HG02981 (cell line): ENCODE data around the gene FOLR1.
"Not testable (repeated sequence)": the region's sequence is repeated elsewhere in the genome, so short reads cannot be mapped to it uniquely, and the experiment has no call there.

Experiments
- ATAC-seq: cut with Tn5 transposase; IDR thresholded peaks from one replicate; pipeline ENCODE4 v1.9.1; 2021; ENCODE audit warnings: mild to moderate bottlenecking, moderate library complexity; ENCODE audit not compliant: unreplicated experiment

FOLR1 gene

GRCh38 chr11:72191961-72192381 lies at the start of gene FOLR1:
FOLR1 (plus strand) TSS chr11:72192140; CDS start chr11:72192174, 34 bp downstream.
- ATAC-seq = no peak

- not testable (repeated sequence) for ATAC-seq
These were observed 49.4 kb upstream of the FOLR1 start for GRCh38 chr11:72142543-72142942.

- no peak for ATAC-seq
These were observed 47.0 kb upstream of the FOLR1 start for GRCh38 chr11:72144807-72145565.

GRCh38 chr11:72146625-72147024 lies 45.3 kb upstream of the FOLR1 start:
- ATAC-seq = no peak

- ATAC-seq = no peak
These were observed 41.1 kb upstream of the FOLR1 start for GRCh38 chr11:72150882-72151281.

GRCh38 chr11:72153874-72154273 lies 38.1 kb upstream of the FOLR1 start:
- not testable (repeated sequence) for ATAC-seq

GRCh38 chr11:72154816-72155215 lies 37.1 kb upstream of the FOLR1 start:
- ATAC-seq = no peak

- no peak for ATAC-seq
These were observed 36.2 kb upstream of the FOLR1 start for GRCh38 chr11:72155751-72156150.

GRCh38 chr11:72157131-72157530 lies 34.8 kb upstream of the FOLR1 start:
- no peak for ATAC-seq

- ATAC-seq = no peak
These were observed 31.6 kb upstream of the FOLR1 start for GRCh38 chr11:72160319-72160718.

GRCh38 chr11:72162891-72163492 lies 28.9 kb upstream of the FOLR1 start:
- no peak for ATAC-seq

GRCh38 chr11:72164187-72164586 lies 27.8 kb upstream of the FOLR1 start:
- not testable (repeated sequence) for ATAC-seq

GRCh38 chr11:72169046-72169555 lies 22.8 kb upstream of the FOLR1 start:
- ATAC-seq = not testable (repeated sequence)

- ATAC-seq = not testable (repeated sequence)
These were observed 22.2 kb upstream of the FOLR1 start for GRCh38 chr11:72169754-72170153.

- not testable (repeated sequence) for ATAC-seq
These were observed 19.9 kb upstream of the FOLR1 start for GRCh38 chr11:72172043-72172442.

- ATAC-seq = no peak
These were observed 18.6 kb upstream of the FOLR1 start for GRCh38 chr11:72173291-72173690.

- ATAC-seq = no peak
These were observed 17.5 kb upstream of the FOLR1 start for GRCh38 chr11:72174302-72175070.

- no peak for ATAC-seq
These were observed 14.3 kb upstream of the FOLR1 start for GRCh38 chr11:72177656-72178055.

- no peak for ATAC-seq
These were observed 12.7 kb upstream of the FOLR1 start for GRCh38 chr11:72179049-72179803.

GRCh38 chr11:72179804-72180396 lies 12.0 kb upstream of the FOLR1 start:
- ATAC-seq = no peak
